ENCODE data around the gene MAOA.

MAOA gene

DNA sequence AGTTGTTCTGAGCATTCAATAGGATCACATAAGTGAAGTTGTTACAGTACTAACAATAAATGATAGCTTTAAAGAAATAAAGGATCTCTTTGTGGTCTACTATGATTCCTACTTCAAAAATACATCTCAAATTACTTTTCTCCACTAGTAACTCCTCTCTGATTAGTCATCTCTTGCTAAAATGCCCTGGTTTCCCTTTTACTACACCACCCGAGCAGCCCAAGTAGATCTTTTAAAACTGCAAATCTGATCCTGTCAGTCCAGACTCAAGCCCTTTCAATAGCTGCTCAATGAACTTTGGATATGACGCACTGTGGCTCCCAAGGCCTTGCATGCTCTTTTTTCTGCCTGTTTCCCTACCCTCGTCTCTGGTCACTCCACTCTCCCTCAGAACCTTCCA is 97.5 kb downstream of the MAOA start:
- Histone ChIP-seq H3K27ac (ENCODE audit: low read length) (no peak overlapping the region), H3K4me1 (ENCODE audit: control insufficient read depth, insufficient read depth, low read length) (no peaks in the 10 kb centered on the region), H3K4me3 (ENCODE audit: low read length in 2 of 2) (no peak overlapping the region), H3K9me3 (ENCODE audit: control insufficient read depth in 2 of 2, low read length in 2 of 2) (peaks cover 0 to 10% of the 10 kb centered on the region in 2 donors), H3K9ac (ENCODE audit: low read length in 2 of 2) (no peak overlapping the region), H3K36me3 (ENCODE audit: control insufficient read depth in 2 of 2, insufficient read depth in 2 of 2, low read length in 2 of 2) (no peaks in the 10 kb centered on the region), H3K27me3 (ENCODE audit: control insufficient read depth in 1 of 2, insufficient read depth in 2 of 2, low read length in 2 of 2) (peaks cover 0 to 3% of the 10 kb centered on the region in 2 donors)

DNA sequence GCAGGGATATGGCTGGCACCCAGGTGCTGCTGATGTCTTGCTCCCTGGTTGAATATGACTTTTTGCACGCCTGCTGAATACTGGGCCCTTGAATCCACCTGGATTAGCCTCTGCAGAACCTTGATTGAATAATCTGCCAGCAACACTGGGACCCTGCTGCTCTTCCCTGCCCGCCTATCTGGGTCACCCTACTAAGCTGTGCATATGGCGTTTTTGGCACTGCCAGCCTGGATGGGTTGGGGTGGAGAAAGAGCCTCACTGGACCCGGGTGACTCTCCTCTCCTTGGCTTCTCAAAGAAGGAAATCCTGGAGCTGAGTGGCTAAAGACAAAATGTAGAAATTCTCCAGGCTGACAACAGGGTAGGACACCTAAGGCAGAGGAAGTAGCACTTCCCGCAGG is 100.0 kb downstream of the MAOA start:
- H3K27me3 ChIP-seq (ENCODE audit: control insufficient read depth in 1 of 2, insufficient read depth in 2 of 2, low read length in 2 of 2) = peaks cover 0 to 3% of the 10 kb centered on the region in 2 donors
- peaks cover 0 to 10% of the 10 kb centered on the region in 2 donors for H3K9me3 ChIP-seq (ENCODE audit: control insufficient read depth in 2 of 2, low read length in 2 of 2)
- no peaks in the 10 kb centered on the region for H3K36me3 ChIP-seq (ENCODE audit: control insufficient read depth in 2 of 2, insufficient read depth in 2 of 2, low read length in 2 of 2)
- no peak overlapping the region for H3K4me3 ChIP-seq (ENCODE audit: low read length in 2 of 2)
- no peak overlapping the region for H3K27ac ChIP-seq (ENCODE audit: low read length)
- no peaks in the 10 kb centered on the region for H3K4me1 ChIP-seq (ENCODE audit: control insufficient read depth, insufficient read depth, low read length)
- no peak overlapping the region for H3K9ac ChIP-seq (ENCODE audit: low read length in 2 of 2)

DNA sequence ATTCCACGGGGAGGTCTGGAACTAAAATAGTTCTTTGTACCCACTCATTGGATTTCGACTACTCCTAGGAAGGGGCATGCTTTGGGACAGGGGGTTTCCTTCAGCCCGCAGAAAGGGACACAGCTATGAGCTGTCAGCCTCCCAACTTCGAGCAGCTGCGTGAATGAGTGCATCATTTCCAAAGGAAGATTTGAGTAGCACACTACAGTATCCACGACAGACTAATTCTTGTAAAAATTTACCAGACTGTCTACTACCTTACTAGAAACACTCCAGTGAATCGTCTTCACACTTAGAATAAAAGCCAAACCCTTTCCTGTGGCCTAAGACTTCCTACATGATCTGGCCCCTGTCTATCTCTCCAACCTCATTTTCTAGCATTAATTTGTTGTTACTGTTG is 101.9 kb downstream of the MAOA start:
- no peak overlapping the region for H3K4me3 ChIP-seq (ENCODE audit: low read length in 2 of 2)

DNA sequence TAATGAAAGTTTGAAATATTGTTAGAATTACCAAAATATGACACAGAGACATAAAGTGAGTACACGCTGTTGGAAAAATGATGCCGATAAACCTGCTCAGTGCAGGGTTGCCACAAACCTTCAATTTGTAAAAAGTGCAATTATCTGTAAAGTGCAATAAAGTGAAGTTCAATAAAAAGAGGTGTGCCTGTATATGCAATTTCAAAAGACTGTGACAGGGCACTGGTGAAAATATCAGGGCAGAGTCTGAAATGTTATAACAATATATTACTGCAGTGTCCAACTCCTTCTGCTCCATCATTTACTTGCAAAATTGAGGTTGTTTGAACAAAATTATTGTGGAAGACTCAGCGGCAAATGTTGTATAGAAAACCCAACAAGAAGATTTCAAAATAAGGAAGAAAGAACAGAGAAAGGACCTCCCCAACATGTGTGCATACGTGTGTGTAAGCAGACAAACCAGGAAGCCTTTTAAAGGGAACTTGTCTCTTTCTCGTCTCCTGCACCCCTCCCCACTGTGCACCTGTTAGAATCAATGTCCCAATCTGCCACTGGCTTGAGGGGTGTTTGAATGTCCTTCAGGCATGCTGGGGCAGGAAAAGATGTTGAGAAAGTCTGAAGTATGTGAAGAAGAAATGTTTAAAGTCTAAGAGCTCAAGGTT is 130.0 kb downstream of the MAOA start:
- Histone ChIP-seq H3K36me3 (ENCODE audit: control insufficient read depth in 2 of 2, insufficient read depth in 2 of 2, low read length in 2 of 2) (peaks cover 0 to 3% of the 10 kb centered on the region in 2 donors), H3K4me3 (ENCODE audit: low read length in 2 of 2) (no peak overlapping the region), H3K27me3 (ENCODE audit: control insufficient read depth in 1 of 2, insufficient read depth in 2 of 2, low read length in 2 of 2) (no peaks in the 10 kb centered on the region), H3K9me3 (ENCODE audit: control insufficient read depth in 2 of 2, low read length in 2 of 2) (no peaks in the 10 kb centered on the region), H3K27ac (ENCODE audit: low read length) (no peak overlapping the region), H3K9ac (ENCODE audit: low read length in 2 of 2) (no peak overlapping the region), H3K4me1 (ENCODE audit: control insufficient read depth, insufficient read depth, low read length) (no peaks in the 10 kb centered on the region)

More for the DNA sequence above, 101.9 kb downstream of the MAOA start:
- H3K4me1 ChIP-seq (ENCODE audit: control insufficient read depth, insufficient read depth, low read length) = no peaks in the 10 kb centered on the region
- no peaks in the 10 kb centered on the region for H3K36me3 ChIP-seq (ENCODE audit: control insufficient read depth in 2 of 2, insufficient read depth in 2 of 2, low read length in 2 of 2)
- H3K27me3 ChIP-seq (ENCODE audit: control insufficient read depth in 1 of 2, insufficient read depth in 2 of 2, low read length in 2 of 2) = peaks cover 0 to 6% of the 10 kb centered on the region in 2 donors
- no peak overlapping the region for H3K9ac ChIP-seq (ENCODE audit: low read length in 2 of 2)
- H3K27ac ChIP-seq (ENCODE audit: low read length) = no peak overlapping the region
- no peaks in the 10 kb centered on the region for H3K9me3 ChIP-seq (ENCODE audit: control insufficient read depth in 2 of 2, low read length in 2 of 2)
